SK-N-SH (cell line): Measurements from ENCODE around the gene PPP1R10. TPM values are rescaled to one million over a fixed set of nuclear protein-coding genes. Genes with fewer than 3 reads are reported as not detected.
"Not testable (repeated sequence)": the region's sequence is repeated elsewhere in the genome, so short reads cannot be mapped to it uniquely, and the experiment has no call there.

Experiments
- CTCF ChIA-PET: fragments of 300-600, 350-600 bp; formaldehyde crosslinking; extraction: SDS; loops from one replicate; lab custom pipeline; 2021; lab: Yijun Ruan, JAX
- POLR2A ChIA-PET: fragments of 350-600 bp; sonication (Branson Sonifier 250); formaldehyde crosslinking; extraction: SDS; loops from one replicate; lab custom pipeline; 2020; ENCODE audit warnings: antibody characterized with exemption, inconsistent platforms; lab: Yijun Ruan, JAX
- DNase-seq: peaks from one replicate; pipeline ENCODE4 v3.0.0; 2012
- H2AFZ ChIP-seq: fragments of 200-600 bp; sonication (generic); 2 replicates; pipeline ENCODE4 v1.8.1; 2016; ENCODE audit warnings: antibody characterized with exemption, mild to moderate bottlenecking, low read depth
- H3F3A ChIP-seq: fragments of 200-600 bp; sonication (generic); replicated peaks from 2 replicates; pipeline ENCODE3; 2016; ENCODE audit warnings: antibody characterized with exemption, mild to moderate bottlenecking; ENCODE audit not compliant: insufficient read depth
- H3K27ac ChIP-seq, 2 experiments: fragments of 200-500 bp in 1 of 2; fragments of 200-600 bp in 1 of 2; sonication (Bioruptor generic) in 1 of 2; sonication (generic), shearing (Covaris generic) in 1 of 2; 2 replicates each; pipeline versions ENCODE4 v1.5.1 to v1.6.1; 2014 to 2016; ENCODE audit warnings: low read depth in 2 of 2, inconsistent platforms in 1 of 2, low read length in 1 of 2, mild to moderate bottlenecking in 1 of 2, mixed read lengths in 1 of 2
- H3K27me3 ChIP-seq: fragments of 200-600 bp; sonication (generic), shearing (Covaris generic); 2 replicates; pipeline ENCODE4 v1.6.1; 2016; ENCODE audit warnings: mixed run types; ENCODE audit not compliant: insufficient read depth
- H3K36me3 ChIP-seq, 2 experiments: fragments of 200-500 bp in 1 of 2; fragments of 200-600 bp in 1 of 2; sonication (Bioruptor generic) in 1 of 2; sonication (generic) in 1 of 2; replicated peaks in 1 of 2; 2 replicates each; pipeline versions ENCODE3 to v1.5.1; 2014 to 2016; ENCODE audit warnings: low read length in 1 of 2, mild to moderate bottlenecking in 1 of 2; ENCODE audit not compliant: insufficient read depth in 2 of 2, control insufficient read depth in 1 of 2
- H3K4me1 ChIP-seq, 2 experiments: fragments of 200-500 bp in 1 of 2; fragments of 200-600 bp in 1 of 2; sonication (Bioruptor generic) in 1 of 2; sonication (generic), shearing (Covaris generic) in 1 of 2; 2 replicates each; pipeline versions ENCODE4 v1.5.1 to v1.6.1; 2014 to 2016; ENCODE audit warnings: low read depth in 1 of 2, low read length in 1 of 2, mixed run types in 1 of 2; ENCODE audit not compliant: insufficient read depth in 2 of 2, control insufficient read depth in 1 of 2
- H3K4me2 ChIP-seq: fragments of 200-600 bp; sonication (generic), shearing (Covaris generic); 2 replicates; pipeline ENCODE4 v1.6.1; 2017; ENCODE audit warnings: mixed run types
- H3K4me3 ChIP-seq, 2 experiments: fragments of 200-500 bp in 1 of 2; fragments of 200-600 bp in 1 of 2; sonication (Bioruptor generic) in 1 of 2; sonication (generic), shearing (Covaris generic) in 1 of 2; 2 replicates each; pipeline versions ENCODE4 v1.5.1 to v1.8.1; 2014 to 2016; ENCODE audit warnings: low read depth in 2 of 2, inconsistent platforms in 1 of 2, low read length in 1 of 2, mild to moderate bottlenecking in 1 of 2, mixed read lengths in 1 of 2, moderate library complexity in 1 of 2
- H3K79me2 ChIP-seq: fragments of 200-600 bp; sonication (generic); 2 replicates; pipeline ENCODE4 v1.8.1; 2017; ENCODE audit warnings: mild to moderate bottlenecking; ENCODE audit not compliant: insufficient read depth
- H3K9ac ChIP-seq: fragments of 200-600 bp; sonication (generic); 2 replicates; pipeline ENCODE4 v1.6.1; 2017; ENCODE audit warnings: mixed run types
- H3K9me2 ChIP-seq: fragments of 200-600 bp; sonication (generic); 2 replicates; pipeline ENCODE4 v1.6.1; 2017; ENCODE audit warnings: mixed run types
- H3K9me3 ChIP-seq: fragments of 200-600 bp; sonication (generic); 2 replicates; pipeline ENCODE4 v1.6.1; 2017; ENCODE audit warnings: mixed run types, mild to moderate bottlenecking, moderate library complexity
- H4K20me1 ChIP-seq: fragments of 200-600 bp; sonication (generic); 2 replicates; pipeline ENCODE4 v1.6.1; 2017; ENCODE audit warnings: mild to moderate bottlenecking, mixed run types; ENCODE audit not compliant: insufficient read depth
- CHD2 ChIP-seq: fragments of 150-350 bp; IDR thresholded peaks from 2 replicates; pipeline ENCODE4 v1.6.1; 2018; ENCODE audit warnings: low read length; ENCODE audit not compliant: partially characterized antibody
- ELF1 ChIP-seq: IDR thresholded peaks from 2 replicates; pipeline ENCODE4 v1.4.0; 2012
- EP300 ChIP-seq, 2 experiments: IDR thresholded peaks; 2 replicates each; pipeline versions ENCODE4 v1.4.0 to v1.6.1; 2012; ENCODE audit warnings: borderline replicate concordance in 1 of 2, low read depth in 1 of 2, low read length in 1 of 2
- FOSL2 ChIP-seq: IDR thresholded peaks from 2 replicates; pipeline ENCODE4 v1.4.0; 2012; ENCODE audit warnings: low read depth, mild to moderate bottlenecking, moderate library complexity, borderline replicate concordance
- FOXM1 ChIP-seq: IDR thresholded peaks from 2 replicates; pipeline ENCODE4 v1.4.0; 2012; ENCODE audit warnings: low read depth, mild to moderate bottlenecking
- GATA2 ChIP-seq: sonication (generic); formaldehyde crosslinking; IDR thresholded peaks from 2 replicates; pipeline ENCODE4 v1.5.0; 2020; ENCODE audit warnings: mild to moderate bottlenecking, missing genetic modification reagents
- JUND ChIP-seq: IDR thresholded peaks from 2 replicates; pipeline ENCODE4 v1.4.0; 2012
- MAX ChIP-seq: IDR thresholded peaks from 2 replicates; pipeline ENCODE4 v1.4.0; 2012; ENCODE audit warnings: low read depth
- MEF2A ChIP-seq: IDR thresholded peaks from 2 replicates; pipeline ENCODE4 v1.4.0; 2012; ENCODE audit warnings: low read depth, borderline replicate concordance
- RCOR1 ChIP-seq: fragments of 150-350 bp; IDR thresholded peaks from 2 replicates; pipeline ENCODE4 v1.6.1; 2017; ENCODE audit warnings: antibody characterized with exemption, low read length
- REST ChIP-seq: IDR thresholded peaks from 2 replicates; pipeline ENCODE4 v1.6.1; 2012; ENCODE audit warnings: mild to moderate bottlenecking, low read depth, low read length, moderate library complexity
- RFX5 ChIP-seq: IDR thresholded peaks from 2 replicates; pipeline ENCODE4 v1.6.1; 2012; ENCODE audit warnings: mild to moderate bottlenecking, improper control_type of control experiment, low read length
- TAF1 ChIP-seq: IDR thresholded peaks from 2 replicates; pipeline ENCODE4 v1.6.1; 2012; ENCODE audit warnings: low read depth, mild to moderate bottlenecking, low read length, moderate library complexity, borderline replicate concordance
- YY1 ChIP-seq: IDR thresholded peaks from 2 replicates; pipeline ENCODE4 v1.4.0; 2012; ENCODE audit warnings: low read depth, mild to moderate bottlenecking
- ZBTB33 ChIP-seq: IDR thresholded peaks from 2 replicates; pipeline ENCODE4 v1.4.0; 2012; ENCODE audit warnings: low read depth, borderline replicate concordance
- WGBS: methylation state at CpG from one replicate; pipeline ENCODE4 v1.1.6; 2017; ENCODE audit warnings: low lambda C conversion rate; 5-methylcytosine and 5-hydroxymethylcytosine counted together
- polyA plus RNA-seq, 3 experiments: library from polyadenylated mRNA; depleted of rRNA; stranded (reverse); fragments of >200 nt; gene quantifications; 2 replicates each; pipeline ENCODE4 v1.2.3, GENCODE V29; 2012

The PPP1R10 gene
- polyA plus RNA-seq, 1 of the 3 experiments (the other 2 are of a cell fraction): 16.8 TPM

GRCh38 chr6:30657922-30658321, 40.9 kb upstream of the PPP1R10 start:
- H3K27me3 ChIP-seq, H3K79me2 ChIP-seq, H3K4me3 ChIP-seq, H3K4me1 ChIP-seq, H2AFZ ChIP-seq, H3K9ac ChIP-seq, H3K27ac ChIP-seq, H4K20me1 ChIP-seq, DNase-seq, H3K9me3 ChIP-seq, POLR2A ChIA-PET, H3K9me2 ChIP-seq, H3K4me2 ChIP-seq, H3F3A ChIP-seq: not testable (repeated sequence)
- H3K36me3 ChIP-seq: peaks cover 42 to 67% of the 10 kb centered on the region in 2 experiments
- WGBS: 94% methylated on average over 5 of the region's 5 CpGs
- CTCF ChIA-PET: interaction anchor here (1.4 kb wide), 1 partner anchor 73 kb away, joined by 3 read pairs; no protein-coding TSS in a partner anchor

- no peak for TF ChIP-seq RCOR1
- no peak for TF ChIP-seq ZBTB33
- TF ChIP-seq REST: no peak
- no peak for TF ChIP-seq FOSL2
- TF ChIP-seq RFX5: no peak
- no peak for TF ChIP-seq CHD2
- no peak for TF ChIP-seq JUND
- no peak for TF ChIP-seq YY1
- no peak for TF ChIP-seq GATA2
- TF ChIP-seq TAF1: no peak
- TF ChIP-seq MEF2A: no peak
- TF ChIP-seq FOXM1: no peak
- no peak for TF ChIP-seq EP300 (IDR thresholded peaks at IDR 0.05; ENCODE audit: borderline replicate concordance in 1 of 2, low read depth in 1 of 2, low read length in 1 of 2)
- no peak for TF ChIP-seq ELF1
- no peak for TF ChIP-seq MAX
- ChIA-PET POLR2A (no interaction called here), CTCF (interaction anchor here (1.0 to 1.2 kb wide), 2 partner anchors 22 to 44 kb away, joined by 3 to 4 read pairs; no protein-coding TSS in a partner anchor)
- Histone ChIP-seq H3K9ac (no peak overlapping the region), H3F3A (peaks cover 4% of the 10 kb centered on the region), H3K4me2 (no peak overlapping the region), H3K27me3 (no peaks in the 10 kb centered on the region), H3K4me1 (no peaks in the 10 kb centered on the region), H2AFZ (no peak overlapping the region), H3K36me3 (peaks cover 39 to 66% of the 10 kb centered on the region in 2 experiments), H3K4me3 (no peak overlapping the region), H3K79me2 (no peaks in the 10 kb centered on the region), H4K20me1 (no peaks in the 10 kb centered on the region), H3K27ac (no peak overlapping the region), H3K9me3 (no peaks in the 10 kb centered on the region), H3K9me2 (no peaks in the 10 kb centered on the region)
- no peak for DNase-seq
Observed at GRCh38 chr6:30657454-30657853, 40.4 kb upstream of the PPP1R10 start.
